Omental fat pad (tissue), 4 donors: ENCODE results near the gene TEDC2. TPM values are rescaled to one million over a fixed set of nuclear protein-coding genes. Genes with fewer than 3 reads are reported as not detected.
"Not testable (repeated sequence)": the region's sequence is repeated elsewhere in the genome, so short reads cannot be mapped to it uniquely, and the experiment has no call there.

ENCODE experiments used
- ATAC-seq: fragments of 150-250 bp; one replicate; pipeline ENCODE4 v1.9.1; 2016; ENCODE audit warnings: mild to moderate bottlenecking, moderate library complexity; ENCODE audit not compliant: low FRiP score
- DNase-seq: peaks from one replicate; pipeline ENCODE4 v3.0.0-alpha.2; 2019; ENCODE audit warnings: low spot score
- total RNA-seq, 4 donors: library from RNA; depleted of rRNA; stranded (reverse); fragments of >200 nt; gene quantifications; one replicate each; pipeline ENCODE4 v1.1.0, GENCODE V29; 2016
- TF ChIP-seq, protein P1 (sequence below), 3 donors: fragments of 450-650 bp; IDR thresholded peaks; one replicate each; pipeline ENCODE4 v1.5.1; 2016 to 2017; ENCODE audit warnings: antibody characterized with exemption in 3 of 3, mild to moderate bottlenecking in 3 of 3, moderate library complexity in 2 of 3

Gene TEDC2
- total RNA-seq, 4 donors from 2014 or later = 0.50 to 1.1 TPM; not detected in 2

DNA sequence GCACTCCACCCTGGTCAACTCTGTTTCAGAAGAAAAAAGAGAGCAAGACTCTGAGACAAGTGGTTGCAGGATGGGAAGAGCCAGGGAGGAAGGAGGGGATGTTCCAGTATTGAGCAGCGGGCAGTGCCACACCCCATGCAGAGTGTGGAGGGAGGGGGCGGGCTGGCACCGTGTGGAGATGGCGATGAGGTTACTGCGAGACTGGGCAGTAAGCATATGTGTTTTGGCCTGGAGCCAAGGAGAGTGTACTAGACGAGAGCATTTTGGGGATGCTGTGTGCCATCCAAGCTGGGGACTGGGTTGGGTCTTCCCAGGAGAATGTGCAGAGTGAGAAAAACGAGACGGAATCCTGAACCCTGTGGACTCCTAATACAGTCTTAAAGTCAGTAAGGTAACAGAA lies 18.4 kb downstream of the TEDC2 start:
- DNase-seq (no peak), ATAC-seq (no peak)
- TF ChIP-seq, protein P1, sequence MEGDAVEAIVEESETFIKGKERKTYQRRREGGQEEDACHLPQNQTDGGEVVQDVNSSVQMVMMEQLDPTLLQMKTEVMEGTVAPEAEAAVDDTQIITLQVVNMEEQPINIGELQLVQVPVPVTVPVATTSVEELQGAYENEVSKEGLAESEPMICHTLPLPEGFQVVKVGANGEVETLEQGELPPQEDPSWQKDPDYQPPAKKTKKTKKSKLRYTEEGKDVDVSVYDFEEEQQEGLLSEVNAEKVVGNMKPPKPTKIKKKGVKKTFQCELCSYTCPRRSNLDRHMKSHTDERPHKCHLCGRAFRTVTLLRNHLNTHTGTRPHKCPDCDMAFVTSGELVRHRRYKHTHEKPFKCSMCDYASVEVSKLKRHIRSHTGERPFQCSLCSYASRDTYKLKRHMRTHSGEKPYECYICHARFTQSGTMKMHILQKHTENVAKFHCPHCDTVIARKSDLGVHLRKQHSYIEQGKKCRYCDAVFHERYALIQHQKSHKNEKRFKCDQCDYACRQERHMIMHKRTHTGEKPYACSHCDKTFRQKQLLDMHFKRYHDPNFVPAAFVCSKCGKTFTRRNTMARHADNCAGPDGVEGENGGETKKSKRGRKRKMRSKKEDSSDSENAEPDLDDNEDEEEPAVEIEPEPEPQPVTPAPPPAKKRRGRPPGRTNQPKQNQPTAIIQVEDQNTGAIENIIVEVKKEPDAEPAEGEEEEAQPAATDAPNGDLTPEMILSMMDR (IDR thresholded peaks at IDR 0.05) = no peak

DNA sequence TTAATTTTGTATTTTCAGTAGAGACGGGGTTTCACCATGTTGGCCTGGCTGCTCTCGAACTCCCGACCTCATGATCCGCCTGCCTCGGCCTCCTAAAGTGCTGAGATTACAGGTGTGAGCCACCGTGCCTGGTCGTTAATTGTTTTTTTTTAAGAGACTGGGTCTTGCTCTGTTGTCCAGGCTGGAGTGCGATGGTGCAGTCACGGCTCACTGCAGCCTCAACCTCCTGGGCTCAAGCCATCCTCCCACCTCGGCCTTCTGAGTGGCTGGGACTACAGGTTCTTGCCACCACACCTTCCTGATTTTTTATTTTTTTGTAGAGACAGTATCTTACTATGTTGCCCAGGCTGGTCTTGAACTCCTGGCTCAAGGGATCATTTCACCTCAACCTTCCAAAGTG lies 20.1 kb downstream of the TEDC2 start:
- DNase-seq = not testable (repeated sequence)

DNA sequence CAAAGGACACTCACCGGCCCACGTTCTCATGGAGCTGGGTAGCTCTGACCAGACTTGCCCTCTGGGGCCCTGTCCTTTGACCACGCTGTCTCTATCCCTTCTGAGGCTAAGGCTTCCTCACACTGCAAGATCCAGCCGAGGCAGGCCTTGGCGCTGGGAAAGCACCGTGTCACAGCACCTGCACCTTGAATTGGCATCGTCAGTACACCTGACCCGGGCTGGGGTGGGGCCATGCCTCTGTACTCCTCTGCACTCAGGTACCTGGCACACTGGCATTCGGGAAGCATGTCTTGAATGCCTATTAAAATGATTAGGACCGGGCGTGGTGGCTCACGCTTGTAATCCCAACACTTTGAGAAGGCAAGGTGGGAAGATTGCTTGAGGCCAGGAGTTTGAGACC lies 21.0 kb downstream of the TEDC2 start:
- ATAC-seq (no peak), DNase-seq (no peak)
- TF ChIP-seq, protein P1 (IDR thresholded peaks at IDR 0.05) = no peak

More for the DNA sequence above, 20.1 kb downstream of the TEDC2 start:
- ATAC-seq = not testable (repeated sequence)

DNA sequence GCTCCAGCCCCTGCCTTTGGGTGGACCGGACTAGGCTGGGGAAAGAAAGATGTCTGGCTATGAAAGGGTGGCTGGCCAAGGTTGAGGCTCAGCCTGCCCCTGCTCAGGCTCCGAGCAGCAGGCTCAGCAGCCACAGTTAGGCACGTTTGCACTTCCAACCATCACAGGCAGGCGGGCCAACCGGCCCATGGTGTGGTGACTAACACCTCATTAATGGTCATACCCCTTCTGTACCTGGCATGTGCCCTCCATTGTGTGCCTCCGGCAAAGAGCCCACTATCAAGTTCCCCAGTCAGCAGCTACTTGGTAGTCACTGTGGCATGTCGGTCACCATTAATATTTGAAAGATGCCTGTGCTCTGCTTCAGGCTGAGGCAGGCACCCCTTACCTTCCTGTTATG lies 21.8 kb downstream of the TEDC2 start:
- TF ChIP-seq, protein P1 (IDR thresholded peaks at IDR 0.05) = no peak
- ATAC-seq (no peak), DNase-seq (no peak)

DNA sequence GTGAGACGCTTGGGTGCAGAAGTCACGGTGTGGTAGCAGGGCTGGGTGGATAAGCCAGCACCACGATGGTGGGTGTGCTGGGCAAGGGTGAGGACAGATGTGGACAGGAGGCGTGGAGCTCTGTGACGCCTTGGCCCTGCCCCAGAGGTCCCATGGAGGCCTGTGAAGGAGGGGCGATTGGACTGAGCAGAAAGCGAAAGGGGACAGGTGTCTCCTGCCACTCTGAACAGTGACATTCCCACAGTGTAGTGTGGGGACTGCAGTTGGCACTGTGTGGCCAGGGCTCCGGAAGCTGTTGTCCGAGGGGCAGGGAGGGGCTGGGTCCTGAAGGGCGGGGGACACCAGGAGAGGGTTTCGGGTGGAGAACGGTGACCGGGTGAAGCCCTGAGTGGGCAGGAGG lies 22.3 kb downstream of the TEDC2 start:
- DNase-seq (no peak), ATAC-seq (no peak)
- TF ChIP-seq, protein P1 (IDR thresholded peaks at IDR 0.05) = no peak

DNA sequence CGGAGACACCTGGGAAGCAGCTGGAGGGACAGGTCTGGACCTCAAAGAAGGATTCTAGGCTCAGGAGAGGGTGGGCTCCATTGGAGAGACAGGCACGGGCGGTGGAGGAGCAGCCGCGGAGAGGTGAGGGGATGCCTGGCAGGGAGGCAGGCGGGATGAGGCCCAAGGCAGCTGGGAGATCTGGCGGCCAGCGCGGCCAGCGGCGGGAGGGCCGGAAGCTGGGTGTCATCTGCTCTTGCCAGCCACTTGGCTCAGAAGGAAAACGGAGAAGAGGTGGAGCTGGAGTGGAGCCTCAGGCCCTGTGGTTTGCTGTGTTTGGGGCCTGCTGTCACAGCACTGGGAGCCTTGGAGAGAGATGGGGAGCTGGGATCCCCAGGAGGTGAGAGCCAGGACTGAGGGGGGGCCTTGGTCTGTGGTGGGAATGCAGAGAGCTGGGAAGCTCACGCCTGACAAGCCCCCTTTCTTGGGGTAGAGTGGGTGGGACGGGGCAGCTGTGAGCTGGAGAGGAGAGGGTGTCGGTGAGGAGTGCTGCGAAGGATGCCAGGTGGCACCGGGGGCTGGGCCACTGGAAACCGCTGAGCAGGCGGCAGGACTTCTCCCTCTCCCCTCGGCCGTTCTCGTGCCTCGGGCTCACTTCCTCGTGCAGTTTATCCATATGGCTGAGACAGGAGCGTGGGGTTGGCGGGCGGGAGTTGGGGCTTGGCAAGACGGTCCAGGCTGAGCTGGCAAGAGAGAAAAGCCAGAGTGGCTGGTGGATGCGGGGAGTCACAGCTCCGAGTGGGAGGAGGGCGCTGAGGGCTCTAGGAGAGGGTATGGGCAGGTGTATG lies 23.0 kb downstream of the TEDC2 start:
- no peak for DNase-seq
- peak; percentile 34 for ATAC-seq
- TF ChIP-seq, protein P1 (IDR thresholded peaks at IDR 0.05) = no peak

DNA sequence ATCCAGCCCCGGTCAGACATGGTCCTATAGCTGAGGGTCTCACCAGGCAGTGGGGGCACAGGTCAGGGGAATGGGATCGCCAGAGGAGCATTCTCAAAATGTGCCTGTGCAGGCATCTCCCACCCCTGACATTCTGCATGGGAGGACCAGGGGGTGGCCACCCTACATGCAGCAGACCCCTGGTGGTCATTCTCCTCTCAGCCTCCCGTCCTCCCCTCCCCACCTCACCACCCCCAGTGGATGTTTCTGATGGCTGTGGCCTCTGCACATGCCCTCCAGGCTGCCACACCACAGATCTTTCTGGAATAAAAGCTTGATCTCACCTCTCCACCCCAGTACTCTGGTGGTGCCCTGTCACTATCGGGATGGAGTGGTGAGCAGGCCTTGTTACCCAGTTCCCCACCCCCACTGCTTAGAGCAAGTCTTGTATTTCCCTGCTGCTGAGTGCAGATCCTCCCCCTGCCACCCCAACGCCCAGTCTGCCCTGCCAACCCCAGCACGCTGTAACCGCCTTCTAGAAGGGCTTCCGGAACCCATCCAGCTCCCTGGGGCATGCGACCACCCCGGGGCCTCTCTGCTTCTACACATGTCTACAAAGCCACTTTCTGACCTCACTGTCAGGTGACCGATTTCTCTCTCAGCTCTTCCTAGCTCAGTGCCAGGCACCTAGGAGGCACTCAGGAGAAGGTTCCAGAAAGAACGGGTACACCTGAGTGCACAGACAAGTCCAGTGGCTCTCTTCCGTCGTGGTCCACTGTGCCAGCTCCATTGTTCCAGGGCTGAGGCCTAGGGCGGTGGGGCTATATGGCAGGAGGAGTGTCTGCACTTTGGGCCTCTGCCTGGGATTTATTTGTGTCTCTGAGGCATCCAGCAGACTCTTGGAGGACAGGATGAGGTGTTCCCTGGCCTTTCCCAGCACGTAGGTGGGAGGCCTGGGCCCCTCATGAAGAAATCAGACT lies 24.3 kb downstream of the TEDC2 start:
- TF ChIP-seq, protein P1 (IDR thresholded peaks at IDR 0.05) = no peak
- DNase-seq (no peak), ATAC-seq (no peak)
